Mesenchymal stem cell (in vitro differentiated cells and primary cell): Measurements from ENCODE around the gene HMGN3.

Experiments
- DNase-seq: peaks from one replicate; pipeline ENCODE4 v3.0.0-alpha.2; 2013
- H2AFZ ChIP-seq: one replicate; pipeline ENCODE4 v1.6.1; 2013; ENCODE audit warnings: low read depth, mild to moderate bottlenecking, control low read depth, inconsistent platforms, low read length, moderate library complexity
- H2AK5ac ChIP-seq: 2 replicates; pipeline ENCODE4 v1.6.1; 2013; ENCODE audit warnings: low read length, moderate library complexity, mild to moderate bottlenecking, inconsistent platforms; ENCODE audit not compliant: severe bottlenecking
- H2BK120ac ChIP-seq: one replicate; pipeline ENCODE4 v1.6.1; 2013; ENCODE audit warnings: low read depth, mild to moderate bottlenecking, inconsistent platforms, low read length, moderate library complexity
- H2BK12ac ChIP-seq, 2 experiments: one replicate each; pipeline ENCODE4 v1.6.1; 2013; ENCODE audit warnings: inconsistent platforms in 2 of 2, low read length in 2 of 2, mild to moderate bottlenecking in 2 of 2, moderate library complexity in 2 of 2, control low read depth in 1 of 2
- H2BK15ac ChIP-seq: one replicate; pipeline ENCODE4 v1.6.1; 2013; ENCODE audit warnings: mild to moderate bottlenecking, low read depth, inconsistent platforms; ENCODE audit not compliant: poor library complexity, severe bottlenecking
- H2BK5ac ChIP-seq: 2 replicates; pipeline ENCODE4 v1.6.1; 2013; ENCODE audit warnings: low read depth, mild to moderate bottlenecking, low read length, control low read depth, inconsistent platforms; ENCODE audit not compliant: poor library complexity, severe bottlenecking
- H3K14ac ChIP-seq, 2 experiments: one replicate each; pipeline ENCODE4 v1.6.1; 2013; ENCODE audit warnings: inconsistent platforms in 2 of 2, low read length in 2 of 2, control low read depth in 1 of 2, mild to moderate bottlenecking in 1 of 2, moderate library complexity in 1 of 2
- H3K18ac ChIP-seq, 2 experiments: one replicate each; pipeline ENCODE4 v1.6.1; 2013; ENCODE audit warnings: inconsistent platforms in 2 of 2, low read length in 2 of 2, control low read depth in 1 of 2, low read depth in 1 of 2, mild to moderate bottlenecking in 1 of 2
- H3K23ac ChIP-seq, 2 experiments: one replicate each; pipeline ENCODE4 v1.6.1; 2013; ENCODE audit warnings: inconsistent platforms in 2 of 2, low read length in 2 of 2, mild to moderate bottlenecking in 2 of 2, moderate library complexity in 2 of 2, control low read depth in 1 of 2
- H3K27ac ChIP-seq: 2 replicates; pipeline ENCODE4 v1.5.1; 2013; ENCODE audit warnings: mild to moderate bottlenecking, moderate library complexity, low read length, control low read depth, inconsistent platforms; ENCODE audit not compliant: poor library complexity, severe bottlenecking
- H3K27me3 ChIP-seq, 2 experiments: 2 replicates each; pipeline versions ENCODE4 v1.6.1 to v1.7.0; 2013; ENCODE audit warnings: low read length in 2 of 2, mild to moderate bottlenecking in 2 of 2, moderate library complexity in 2 of 2, control low read depth in 1 of 2, inconsistent platforms in 1 of 2; ENCODE audit not compliant: control insufficient read depth in 1 of 2, insufficient read depth in 1 of 2
- H3K36me3 ChIP-seq, 2 experiments: 2 replicates each; pipeline versions ENCODE4 v1.6.1 to v1.7.0; 2013; ENCODE audit warnings: low read length in 2 of 2, control low read depth in 1 of 2, inconsistent platforms in 1 of 2, low read depth in 1 of 2, mild to moderate bottlenecking in 1 of 2; ENCODE audit not compliant: insufficient read depth in 2 of 2, control insufficient read depth in 1 of 2
- H3K4ac ChIP-seq, 2 experiments: one replicate each; pipeline ENCODE4 v1.6.1; 2013; ENCODE audit warnings: inconsistent platforms in 2 of 2, low read length in 2 of 2, mild to moderate bottlenecking in 2 of 2, moderate library complexity in 2 of 2, control low read depth in 1 of 2, low read depth in 1 of 2
- H3K4me1 ChIP-seq: 2 replicates; pipeline ENCODE4 v1.6.1; 2013; ENCODE audit warnings: low read depth, low read length, control low read depth; ENCODE audit not compliant: control insufficient read depth, insufficient read depth
- H3K4me2 ChIP-seq: 2 replicates; pipeline ENCODE4 v1.6.1; 2013; ENCODE audit warnings: low read length, mild to moderate bottlenecking, inconsistent platforms; ENCODE audit not compliant: poor library complexity, severe bottlenecking
- H3K4me3 ChIP-seq, 2 experiments: 2 replicates each; pipeline versions ENCODE4 v1.5.1 to v1.7.0; 2013; ENCODE audit warnings: low read length in 2 of 2, mild to moderate bottlenecking in 2 of 2, control low read depth in 1 of 2, low read depth in 1 of 2; ENCODE audit not compliant: insufficient read depth in 1 of 2
- H3K79me1 ChIP-seq: replicated peaks from 2 replicates; pipeline ENCODE4 v1.6.1; 2013; ENCODE audit warnings: mild to moderate bottlenecking, control low read depth, low read length, inconsistent platforms; ENCODE audit not compliant: poor library complexity, severe bottlenecking
- H3K9ac ChIP-seq: 2 replicates; pipeline ENCODE4 v1.7.0; 2013; ENCODE audit warnings: mild to moderate bottlenecking, low read length, moderate library complexity
- H3K9me3 ChIP-seq: 2 replicates; pipeline ENCODE4 v1.7.0; 2013; ENCODE audit warnings: mild to moderate bottlenecking, low read length; ENCODE audit not compliant: control insufficient read depth
- H4K8ac ChIP-seq: one replicate; pipeline ENCODE4 v1.6.1; 2013; ENCODE audit warnings: inconsistent platforms, mild to moderate bottlenecking, low read length, moderate library complexity
- H4K91ac ChIP-seq: one replicate; pipeline ENCODE4 v1.6.1; 2013; ENCODE audit warnings: mild to moderate bottlenecking, low read length, inconsistent platforms
- WGBS: methylation state at CpG from one replicate; pipeline ENCODE4 v1.1.7; 2013; ENCODE audit warnings: mixed read lengths; 5-methylcytosine and 5-hydroxymethylcytosine counted together

HMGN3 gene

DNA sequence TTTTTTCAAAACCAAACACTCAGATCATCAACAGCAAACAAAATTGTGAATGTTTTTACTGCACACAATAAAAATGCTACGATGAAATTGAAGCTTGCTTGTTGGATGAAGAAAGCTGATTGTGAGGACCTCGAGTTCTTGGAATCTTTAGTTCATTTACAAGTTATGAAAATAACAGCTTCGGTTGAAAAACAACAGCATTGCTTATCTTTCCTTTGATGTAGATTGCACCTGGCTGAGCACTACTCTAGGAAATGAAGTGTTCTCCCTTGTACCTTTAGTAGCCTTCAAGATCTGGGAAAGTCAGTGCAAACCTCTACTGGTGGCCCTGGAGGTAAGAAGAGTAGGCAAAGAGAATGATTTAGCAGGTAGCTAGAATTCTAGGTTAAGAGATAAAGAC, 2.2 kb upstream of the HMGN3 start:
- Histone ChIP-seq H3K36me3 (no peaks in the 10 kb centered on the region), H2BK5ac (no peak overlapping the region), H3K27me3 (no peaks in the 10 kb centered on the region), H3K4me1 (no peaks in the 10 kb centered on the region), H4K91ac (no peak overlapping the region), H3K4me3 (no peak overlapping the region), H4K8ac (no peak overlapping the region), H3K9me3 (no peaks in the 10 kb centered on the region), H3K23ac (no peak overlapping the region), H2AFZ (no peak overlapping the region), H3K27ac (no peak overlapping the region), H3K14ac (no peak overlapping the region), H2AK5ac (no peak overlapping the region), H2BK12ac (no peak overlapping the region), H3K4ac (no peak overlapping the region), H3K79me1 (peaks cover 2% of the 10 kb centered on the region), H3K18ac (no peak overlapping the region), H3K4me2 (no peak overlapping the region), H3K9ac (no peak overlapping the region), H2BK15ac (no peak overlapping the region), H2BK120ac (no peak overlapping the region)
- no peak for DNase-seq
- WGBS: 92% methylated on average over 3 of the region's 3 CpGs

DNA sequence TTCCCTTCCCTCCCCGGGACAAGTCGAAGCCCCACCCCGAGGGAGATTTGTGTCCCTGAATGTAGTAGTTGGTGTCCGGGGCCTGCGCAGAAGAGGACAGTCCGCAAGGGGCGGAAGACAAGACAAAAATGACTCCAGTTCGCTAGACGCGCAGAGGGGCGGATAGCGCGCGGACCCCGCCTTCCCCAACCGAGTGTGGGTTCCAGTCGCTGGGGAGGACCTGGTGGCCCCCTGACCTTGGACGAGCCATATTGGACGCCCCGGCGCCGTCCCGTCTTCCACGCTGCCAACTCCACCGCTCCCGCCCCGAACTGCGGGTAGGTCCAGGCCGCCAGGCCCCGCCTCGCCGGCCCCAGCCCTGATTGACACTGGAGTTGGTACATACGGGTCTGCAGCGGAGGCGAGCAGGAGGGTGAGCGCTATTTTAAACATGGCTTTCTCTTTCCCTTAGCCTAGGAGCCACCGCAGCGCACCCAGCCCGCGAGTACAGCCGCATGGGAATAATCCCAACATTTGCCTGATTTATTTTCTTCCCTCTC, 802 bp downstream of the HMGN3 start:
- Histone ChIP-seq H3K27ac (peak overlapping the region; percentile 85), H3K4me1 (no peaks in the 10 kb centered on the region), H3K9me3 (no peaks in the 10 kb centered on the region), H3K4me2 (peak overlapping the region; percentile 67), H4K8ac (no peak overlapping the region), H3K4ac (peak overlapping the region in 1 of 2 experiments; percentile 54), H3K18ac (peak overlapping the region; percentile 73 to 82), H3K79me1 (peaks cover 2% of the 10 kb centered on the region), H2BK120ac (peak overlapping the region; percentile 23), H2AK5ac (no peak overlapping the region), H3K36me3 (no peaks in the 10 kb centered on the region), H2BK5ac (peak overlapping the region; percentile 39), H2BK12ac (peak overlapping the region in 1 of 2 experiments; percentile 21), H2AFZ (peak overlapping the region; percentile 66), H4K91ac (peak overlapping the region; percentile 9), H3K4me3 (peak overlapping the region; percentile 60 to 99), H3K27me3 (no peaks in the 10 kb centered on the region), H3K14ac (peak overlapping the region in 1 of 2 experiments; percentile 42), H3K9ac (peak overlapping the region; percentile 98), H2BK15ac (no peak overlapping the region), H3K23ac (no peak overlapping the region)
- under 1% methylated on average over 40 of the region's 41 CpGs for whole genome bisulfite sequencing
- DNase-seq: peak; percentile 95

- H2AK5ac ChIP-seq: no peak overlapping the region
- no peak overlapping the region for H2BK5ac ChIP-seq
- peak overlapping the region in 1 of 2 experiments; percentile 99 for H3K4me3 ChIP-seq
- no peaks in the 10 kb centered on the region for H3K4me1 ChIP-seq
- WGBS: 100% methylated on average over 4 of the region's 6 CpGs
- H2BK120ac ChIP-seq: no peak overlapping the region
- H3K27me3 ChIP-seq: no peaks in the 10 kb centered on the region
- H3K9me3 ChIP-seq: no peaks in the 10 kb centered on the region
- peaks cover 3% of the 10 kb centered on the region for H3K79me1 ChIP-seq
- no peaks in the 10 kb centered on the region for H3K36me3 ChIP-seq
- H3K4me2 ChIP-seq: peak overlapping the region; percentile 62
- no peak overlapping the region for H2BK15ac ChIP-seq
- H3K18ac ChIP-seq: peak overlapping the region in 1 of 2 experiments; percentile 73
- H3K14ac ChIP-seq: no peak overlapping the region
- no peak overlapping the region for H2BK12ac ChIP-seq
- H4K91ac ChIP-seq: no peak overlapping the region
- no peak for DNase-seq
- peak overlapping the region; percentile 85 for H3K27ac ChIP-seq
- H3K4ac ChIP-seq: no peak overlapping the region
- H3K9ac ChIP-seq: peak overlapping the region; percentile 98
- no peak overlapping the region for H4K8ac ChIP-seq
- H2AFZ ChIP-seq: peak overlapping the region; percentile 57
- no peak overlapping the region for H3K23ac ChIP-seq
Measured at GRCh38 chr6:79232696-79233462, 1.6 kb downstream of the HMGN3 start.

- Histone ChIP-seq H2BK15ac (no peak overlapping the region), H3K18ac (no peak overlapping the region), H2AK5ac (no peak overlapping the region), H3K14ac (no peak overlapping the region), H4K8ac (no peak overlapping the region), H3K36me3 (no peaks in the 10 kb centered on the region), H3K27me3 (no peaks in the 10 kb centered on the region), H3K4ac (no peak overlapping the region), H2BK5ac (no peak overlapping the region), H3K4me2 (no peak overlapping the region), H2AFZ (no peak overlapping the region), H3K9ac (no peak overlapping the region), H2BK12ac (no peak overlapping the region), H4K91ac (no peak overlapping the region), H3K27ac (no peak overlapping the region), H3K4me1 (no peaks in the 10 kb centered on the region), H3K23ac (no peak overlapping the region), H3K4me3 (no peak overlapping the region), H3K9me3 (no peaks in the 10 kb centered on the region), H2BK120ac (no peak overlapping the region), H3K79me1 (peaks cover 4% of the 10 kb centered on the region)
- no peak for DNase-seq
Measured at GRCh38 chr6:79231666-79232065, 2.8 kb downstream of the HMGN3 start.
